HG03469 (cell line): ENCODE measurements around the gene GARNL3.

Source experiments
- ATAC-seq: cut with Tn5 transposase; IDR thresholded peaks from one replicate; pipeline ENCODE4 v1.9.1; 2021; ENCODE audit warnings: mild to moderate bottlenecking, moderate library complexity, moderate number of reproducible peaks; ENCODE audit not compliant: unreplicated experiment

Gene GARNL3

DNA sequence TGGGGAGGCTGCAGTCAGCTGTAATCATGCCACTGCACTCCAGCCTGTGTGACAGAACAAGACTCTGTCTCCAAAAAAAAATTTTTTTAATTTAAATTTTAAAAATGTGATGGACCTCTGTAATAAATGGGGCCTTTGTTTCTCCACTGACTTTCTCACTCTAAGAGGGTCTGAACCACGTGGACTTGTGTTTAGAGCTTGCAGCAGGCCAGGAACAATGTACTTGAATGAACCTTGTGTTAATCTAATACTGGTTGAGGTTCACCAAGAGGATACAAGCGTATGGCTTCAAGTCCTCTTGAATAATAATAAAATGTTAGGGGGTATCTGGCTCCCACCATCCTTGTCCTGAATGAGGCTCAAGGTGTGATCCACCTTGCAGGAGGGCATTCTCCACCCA lies 118.0 kb downstream of the GARNL3 start:
- ATAC-seq = no peak

DNA sequence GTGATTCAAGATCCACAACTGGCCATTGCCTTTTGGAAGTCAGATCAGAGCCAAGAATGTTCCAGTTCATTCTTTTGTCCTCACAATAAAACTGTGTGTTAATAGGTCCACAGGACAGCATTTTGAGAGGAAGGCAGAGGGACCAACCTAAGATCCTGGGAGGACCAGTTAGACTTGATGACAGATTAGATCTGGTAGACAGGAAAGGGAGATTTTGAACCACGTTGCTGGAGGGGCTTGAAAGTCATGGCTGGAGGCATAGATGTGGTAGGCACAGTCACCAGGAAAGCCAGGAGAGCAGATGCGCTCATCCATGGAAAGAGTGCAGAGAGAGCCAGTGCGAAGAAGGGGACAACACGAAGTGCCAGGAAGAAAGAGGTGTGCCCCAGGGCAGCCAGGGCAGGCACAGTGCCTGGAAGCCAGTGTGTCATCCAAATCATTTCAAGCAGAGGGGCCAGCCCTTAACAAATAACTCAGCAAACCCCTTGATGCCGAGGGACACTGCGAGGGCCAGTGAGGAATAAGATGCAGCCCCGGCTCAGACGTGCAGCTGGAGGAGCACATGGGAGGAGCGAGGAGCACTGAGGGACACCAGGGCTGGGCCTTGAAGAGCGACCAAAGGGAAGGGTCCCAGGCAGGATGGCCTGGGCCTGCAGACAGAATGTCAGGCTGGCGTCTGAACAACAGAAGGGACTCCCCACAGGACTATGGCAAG lies 119.6 kb downstream of the GARNL3 start:
- no peak for ATAC-seq

DNA sequence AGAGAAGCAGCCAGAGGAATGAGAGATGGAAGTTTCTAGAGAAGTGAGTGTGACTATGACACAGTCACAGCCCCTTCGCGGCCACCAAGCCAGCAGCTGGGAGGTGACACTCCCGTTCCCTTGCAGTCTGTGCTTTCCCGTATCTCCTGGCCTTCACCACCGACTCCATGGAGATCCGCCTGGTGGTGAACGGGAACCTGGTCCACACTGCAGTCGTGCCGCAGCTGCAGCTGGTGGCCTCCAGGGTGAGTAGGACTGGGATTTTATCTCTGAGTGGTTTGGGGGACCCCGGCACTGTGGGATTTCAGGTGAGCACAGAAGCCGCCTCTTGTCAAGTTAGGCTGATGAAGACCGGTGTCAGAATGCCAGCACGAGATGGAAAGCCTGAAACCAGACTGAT lies 120.3 kb downstream of the GARNL3 start:
- ATAC-seq = no peak

DNA sequence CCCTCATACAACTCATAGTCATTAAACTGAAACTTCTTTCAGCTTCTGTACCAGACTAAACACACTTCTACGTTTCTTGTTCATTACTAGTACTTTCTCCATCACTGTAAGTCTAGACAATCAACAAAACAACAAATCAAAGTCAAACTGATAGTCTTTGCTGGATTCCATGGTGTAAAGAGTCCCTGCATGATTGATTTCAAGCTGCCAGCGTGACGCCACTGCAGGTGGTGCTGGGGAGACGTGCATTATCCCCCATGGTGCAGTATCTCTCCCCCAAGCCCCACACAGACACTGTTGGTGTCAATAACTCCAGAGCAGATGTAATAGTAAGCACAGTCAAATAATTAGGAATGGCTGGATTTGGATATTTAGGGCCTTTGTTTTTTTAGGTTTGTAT lies 121.7 kb downstream of the GARNL3 start:
- no peak for ATAC-seq

DNA sequence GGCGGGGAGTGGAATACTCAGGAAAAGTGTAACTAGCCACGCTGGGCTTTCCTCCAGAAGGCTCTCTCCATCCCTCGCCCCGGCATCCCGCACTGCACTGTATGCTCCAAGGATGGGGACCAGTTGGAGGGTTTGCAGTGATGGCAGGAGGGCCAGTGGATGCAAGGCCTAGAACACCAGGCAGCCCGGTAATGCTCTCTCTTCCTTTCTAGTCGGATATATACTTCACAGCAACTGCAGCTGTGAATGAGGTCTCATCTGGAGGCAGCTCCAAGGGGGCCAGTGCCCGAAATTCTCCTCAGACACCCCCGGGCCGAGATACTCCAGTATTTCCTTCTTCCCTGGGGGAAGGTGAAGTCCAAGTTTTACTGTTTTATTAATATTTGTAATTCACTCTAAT lies 122.4 kb downstream of the GARNL3 start:
- ATAC-seq = no peak

DNA sequence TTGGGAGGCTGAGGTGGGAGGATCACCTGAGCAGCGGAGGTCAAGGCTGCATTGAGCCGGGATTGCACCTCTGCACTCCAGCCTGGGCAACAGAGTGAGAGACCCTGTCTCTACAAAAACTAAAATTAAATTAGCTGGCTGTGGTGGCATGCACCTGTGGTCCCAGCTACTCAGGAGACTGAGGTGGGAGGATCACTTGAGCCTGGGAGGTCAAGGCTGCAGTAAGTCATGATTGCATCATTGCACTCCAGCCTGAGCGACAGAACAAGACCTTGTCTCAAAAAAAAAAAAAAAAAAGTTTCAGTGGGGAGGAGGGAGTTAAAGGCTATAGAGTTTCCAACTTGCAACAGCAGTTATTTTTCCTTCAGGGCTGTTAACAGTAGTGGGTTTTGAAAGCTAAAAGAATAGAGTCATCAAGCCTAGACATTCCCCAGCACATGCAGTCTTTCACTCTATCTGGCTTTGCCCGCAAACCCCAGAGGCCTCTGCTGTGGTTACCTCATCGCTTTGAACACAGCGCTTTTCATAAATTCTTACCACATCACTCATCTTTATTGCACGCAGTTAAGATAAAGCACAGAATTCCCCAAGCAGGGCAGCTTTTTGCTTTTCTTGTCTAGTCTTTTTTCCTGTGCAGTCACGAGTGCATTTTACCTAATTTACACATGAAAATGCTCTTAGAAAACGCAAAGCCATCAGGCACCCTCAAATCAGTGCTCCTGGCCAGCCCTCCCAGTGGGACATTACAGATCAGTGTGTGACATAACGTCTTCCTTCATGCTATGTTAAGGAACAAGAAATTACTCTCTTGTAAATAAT lies 123.7 kb downstream of the GARNL3 start:
- ATAC-seq = peak; percentile 56

DNA sequence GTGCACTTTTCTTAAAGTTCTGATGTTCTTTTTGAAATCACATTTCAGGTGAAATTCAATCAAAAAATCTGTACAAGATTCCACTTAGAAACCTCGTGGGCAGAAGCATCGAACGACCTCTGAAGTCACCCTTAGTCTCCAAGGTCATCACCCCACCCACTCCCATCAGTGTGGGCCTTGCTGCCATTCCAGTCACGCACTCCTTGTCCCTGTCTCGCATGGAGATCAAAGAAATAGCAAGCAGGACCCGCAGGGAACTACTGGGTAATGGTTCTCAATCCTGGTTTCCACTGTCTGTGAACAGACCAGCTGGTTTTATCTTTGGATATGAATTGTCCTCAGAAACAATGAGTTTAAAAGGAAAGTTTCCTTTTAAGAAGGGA lies 124.3 kb downstream of the GARNL3 start:
- no peak for ATAC-seq

DNA sequence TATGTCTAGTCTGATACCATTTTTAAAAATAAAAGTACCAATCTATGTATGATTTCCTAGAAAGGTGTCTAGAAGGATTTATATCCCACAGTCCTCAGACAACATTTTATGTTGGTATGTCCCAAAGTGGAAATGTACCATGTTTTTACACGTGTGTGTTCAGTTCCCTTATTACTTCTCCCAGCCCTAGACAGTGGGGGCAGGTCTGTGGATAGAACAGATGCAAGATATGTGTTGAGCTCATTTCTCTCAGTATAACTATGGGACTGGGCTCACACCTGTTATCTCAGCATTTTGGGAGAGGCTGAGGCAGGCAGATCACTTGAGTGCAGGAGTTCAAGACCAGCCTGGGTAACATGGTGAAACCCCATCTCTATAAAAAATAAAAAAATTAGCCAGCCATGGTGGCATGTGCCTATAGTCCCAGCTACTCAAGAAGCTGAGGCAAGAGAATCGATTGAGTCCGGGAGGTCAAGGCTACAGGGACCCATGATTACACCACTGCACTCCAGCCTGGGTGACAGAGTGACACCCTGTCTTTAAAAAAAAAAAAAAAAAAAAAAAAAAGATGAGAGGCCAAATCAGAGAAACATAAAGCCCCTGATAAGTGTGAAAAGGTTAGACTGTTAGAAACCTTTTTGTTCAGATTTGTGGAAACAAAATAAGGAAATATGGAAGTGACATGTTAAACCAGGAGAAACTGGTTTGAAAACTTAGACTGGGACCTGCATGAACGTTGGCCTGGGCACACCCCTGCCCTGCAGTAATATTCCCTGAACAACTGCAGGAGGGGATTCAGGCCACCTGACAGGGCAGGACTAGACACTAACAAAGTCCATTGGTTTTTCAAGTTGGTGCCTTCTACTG lies 125.0 kb downstream of the GARNL3 start:
- ATAC-seq = no peak

DNA sequence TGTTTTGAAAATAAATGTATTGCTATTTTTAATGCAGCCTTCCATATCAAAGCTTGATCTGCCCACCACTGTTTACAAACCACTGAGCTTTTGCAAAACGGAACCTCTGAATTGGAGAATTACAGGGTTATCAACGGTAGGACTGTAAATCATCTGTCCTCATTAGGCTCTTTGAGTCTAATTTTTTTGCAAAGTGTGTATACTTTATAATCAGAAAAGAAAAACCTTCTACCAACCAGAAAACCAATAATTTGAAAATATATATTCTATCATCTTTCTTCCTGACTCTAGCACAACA lies 125.6 kb downstream of the GARNL3 start:
- ATAC-seq = no peak

DNA sequence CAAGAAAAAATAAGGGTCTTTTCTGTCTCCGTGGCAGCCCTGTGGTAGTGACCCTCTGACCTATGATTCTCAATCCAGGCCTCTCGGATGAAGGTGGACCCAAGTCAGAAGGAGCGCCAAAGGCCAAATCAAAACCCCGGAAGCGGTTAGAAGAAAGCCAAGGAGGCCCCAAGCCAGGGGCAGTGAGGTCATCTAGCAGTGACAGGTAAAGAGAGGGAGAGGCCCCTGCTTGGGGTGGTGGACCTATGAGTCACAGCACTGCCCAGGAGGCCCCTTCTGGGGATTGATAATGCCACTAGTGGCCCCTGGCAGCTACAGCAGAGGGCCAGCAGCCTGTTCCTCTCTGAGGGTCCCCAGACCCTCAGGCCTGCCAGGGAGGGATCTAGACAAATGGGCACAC lies 126.0 kb downstream of the GARNL3 start:
- ATAC-seq = no peak

DNA sequence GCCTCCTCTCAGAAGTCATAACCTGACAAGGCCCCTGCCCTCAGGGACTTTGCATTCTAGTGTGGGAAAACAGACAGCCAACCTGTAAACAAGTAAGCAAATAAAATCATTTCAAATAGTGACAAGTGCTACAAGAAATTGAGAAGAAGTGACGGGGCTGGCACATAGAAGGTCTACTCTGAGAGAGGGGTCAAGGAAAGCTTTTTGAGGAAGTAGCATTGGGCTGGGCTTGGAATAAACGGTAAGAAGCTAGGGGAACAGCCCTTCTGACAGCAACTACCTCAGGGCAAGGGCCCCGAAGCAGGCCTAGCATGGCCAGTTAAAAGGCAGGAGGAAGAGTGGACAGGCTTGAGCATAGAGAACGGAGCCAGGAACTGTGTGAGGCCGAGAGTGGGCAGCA lies 127.6 kb downstream of the GARNL3 start:
- no peak for ATAC-seq

DNA sequence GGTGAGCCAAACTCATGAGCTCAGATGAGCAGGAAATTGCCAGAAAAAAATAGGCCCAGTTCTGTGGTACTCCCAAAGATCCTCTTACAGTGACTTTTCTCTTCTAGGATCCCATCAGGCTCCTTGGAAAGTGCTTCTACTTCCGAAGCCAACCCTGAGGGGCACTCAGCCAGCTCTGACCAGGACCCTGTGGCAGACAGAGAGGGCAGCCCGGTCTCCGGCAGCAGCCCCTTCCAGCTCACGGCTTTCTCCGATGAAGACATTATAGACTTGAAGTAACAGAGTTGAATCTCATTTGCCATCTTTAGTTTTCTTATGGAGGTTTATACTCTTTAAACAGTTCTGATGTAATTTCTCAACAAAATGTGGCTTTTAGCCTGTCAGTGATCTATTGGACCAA lies 128.4 kb downstream of the GARNL3 start:
- ATAC-seq = no peak

DNA sequence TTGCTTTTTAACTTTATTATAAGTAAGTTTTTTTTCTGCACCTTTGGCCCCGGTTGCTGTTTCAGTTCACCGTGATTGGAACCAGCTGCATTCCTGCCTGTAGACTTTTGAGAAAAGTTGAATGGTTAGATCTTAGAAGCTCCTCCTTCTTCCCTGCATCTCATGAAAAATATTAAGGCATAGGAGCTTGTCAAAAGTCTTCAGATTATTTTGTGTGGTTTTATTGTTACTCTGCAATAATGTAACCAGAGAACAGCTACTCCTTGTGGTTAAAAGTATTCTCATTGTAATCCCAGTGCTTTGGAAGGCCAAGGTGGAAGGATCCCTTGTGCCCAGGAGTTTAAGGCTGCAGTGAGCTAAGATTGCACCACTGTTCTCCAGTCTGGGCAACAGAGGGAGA lies 129.1 kb downstream of the GARNL3 start:
- no peak for ATAC-seq

DNA sequence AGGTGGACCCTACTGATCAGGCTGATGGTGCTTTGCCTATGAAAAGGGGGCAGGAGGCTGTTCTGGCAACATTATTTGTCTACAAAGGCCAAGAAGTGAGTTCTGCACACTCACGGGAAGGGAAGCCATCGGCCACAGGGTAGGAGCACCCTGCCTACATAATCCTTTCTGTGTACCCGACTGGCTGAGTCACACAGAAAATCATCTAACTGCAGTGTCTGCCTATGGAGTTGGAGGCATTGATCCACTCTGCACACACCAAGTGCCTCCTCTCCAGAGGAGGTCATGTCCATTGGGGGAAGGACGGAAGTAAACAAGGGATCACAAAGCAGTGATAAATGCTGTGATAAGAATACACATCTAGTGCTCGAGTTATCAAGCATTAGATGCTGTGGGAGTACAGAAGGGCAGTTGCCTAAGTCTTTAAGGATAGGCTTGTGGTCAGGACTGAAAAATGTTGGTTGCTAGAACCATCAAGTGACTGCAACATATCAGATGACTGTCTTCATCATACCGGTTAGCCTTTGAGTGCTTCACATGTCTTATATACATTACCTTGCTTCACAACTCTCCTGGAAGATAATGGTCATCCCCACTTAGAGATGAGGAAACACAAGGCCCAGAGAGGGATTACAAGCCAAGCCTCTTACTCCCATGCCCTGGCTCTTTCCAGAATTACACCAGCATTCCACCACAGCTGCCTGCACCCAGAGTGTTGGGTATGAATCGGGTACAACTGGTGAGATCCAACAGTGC lies 131.1 kb downstream of the GARNL3 start:
- no peak for ATAC-seq

DNA sequence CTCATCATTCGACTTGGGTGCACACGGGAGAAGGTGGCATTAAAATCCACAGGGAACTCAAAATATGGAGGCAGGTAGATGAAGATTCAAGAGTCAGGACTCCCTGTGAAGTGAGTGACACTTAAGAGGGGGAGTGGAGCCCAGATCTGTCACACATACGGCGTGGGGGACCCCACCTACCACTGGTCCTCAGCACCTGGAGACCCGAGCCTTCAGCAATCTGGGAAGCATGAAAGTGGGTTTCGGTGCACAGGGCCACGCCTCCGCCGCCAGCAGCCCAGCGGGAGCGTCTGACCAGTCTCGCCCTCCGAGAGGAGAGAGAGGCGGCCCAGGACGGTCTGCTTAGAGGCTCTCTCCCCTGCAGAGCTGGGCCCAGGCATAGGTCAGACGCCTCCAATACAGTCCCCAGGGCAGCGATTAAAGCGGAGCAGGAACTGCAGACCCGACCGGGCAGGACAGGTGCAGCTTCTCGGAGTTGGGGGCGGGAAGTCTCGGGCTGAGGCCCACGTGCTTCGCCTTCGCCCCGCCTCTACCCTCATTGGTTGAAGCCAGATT lies 131.8 kb downstream of the GARNL3 start:
- ATAC-seq = peak; percentile 2

DNA sequence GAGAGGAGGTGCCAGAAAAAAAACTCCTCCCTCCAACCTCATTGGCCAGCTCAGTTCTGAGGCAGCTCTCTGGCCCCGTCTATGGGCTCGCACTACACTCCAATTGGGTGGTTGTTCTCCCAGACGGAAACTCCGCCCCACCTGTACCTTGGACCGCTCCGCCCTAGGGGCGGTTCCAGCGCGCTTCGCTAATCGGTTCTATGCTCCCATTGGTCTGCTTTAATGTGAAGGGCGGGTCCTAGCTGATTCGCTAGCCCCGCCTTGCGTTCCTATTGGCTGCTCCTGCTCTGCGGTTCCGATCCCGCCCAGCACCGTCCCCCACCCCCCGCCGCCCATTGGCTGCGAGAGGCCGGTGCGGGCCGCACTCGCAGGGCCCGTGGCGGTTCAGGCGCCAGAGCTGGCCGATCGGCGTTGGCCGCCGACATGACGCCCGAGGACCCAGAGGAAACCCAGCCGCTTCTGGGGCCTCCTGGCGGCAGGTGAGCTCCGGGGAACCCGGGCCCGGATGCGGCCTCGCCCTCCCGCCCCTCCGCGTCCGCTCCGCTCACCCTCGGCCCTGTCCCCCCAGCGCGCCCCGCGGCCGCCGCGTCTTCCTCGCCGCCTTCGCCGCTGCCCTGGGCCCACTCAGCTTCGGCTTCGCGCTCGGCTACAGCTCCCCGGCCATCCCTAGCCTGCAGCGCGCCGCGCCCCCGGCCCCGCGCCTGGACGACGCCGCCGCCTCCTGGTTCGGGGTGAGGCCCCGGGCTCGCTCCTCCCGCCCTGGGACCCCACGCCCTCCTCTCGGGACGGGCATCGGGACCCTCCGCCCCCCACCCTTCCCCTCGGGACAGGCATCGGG lies 132.5 kb downstream of the GARNL3 start, which contains the start of gene SLC2A8:
Gene SLC2A8, plus strand, starts transcription at position 362 of the 838 bp plus-strand sequence. Its CDS starts 62 bp downstream, at position 424.
- ATAC-seq = peak; percentile 85

DNA sequence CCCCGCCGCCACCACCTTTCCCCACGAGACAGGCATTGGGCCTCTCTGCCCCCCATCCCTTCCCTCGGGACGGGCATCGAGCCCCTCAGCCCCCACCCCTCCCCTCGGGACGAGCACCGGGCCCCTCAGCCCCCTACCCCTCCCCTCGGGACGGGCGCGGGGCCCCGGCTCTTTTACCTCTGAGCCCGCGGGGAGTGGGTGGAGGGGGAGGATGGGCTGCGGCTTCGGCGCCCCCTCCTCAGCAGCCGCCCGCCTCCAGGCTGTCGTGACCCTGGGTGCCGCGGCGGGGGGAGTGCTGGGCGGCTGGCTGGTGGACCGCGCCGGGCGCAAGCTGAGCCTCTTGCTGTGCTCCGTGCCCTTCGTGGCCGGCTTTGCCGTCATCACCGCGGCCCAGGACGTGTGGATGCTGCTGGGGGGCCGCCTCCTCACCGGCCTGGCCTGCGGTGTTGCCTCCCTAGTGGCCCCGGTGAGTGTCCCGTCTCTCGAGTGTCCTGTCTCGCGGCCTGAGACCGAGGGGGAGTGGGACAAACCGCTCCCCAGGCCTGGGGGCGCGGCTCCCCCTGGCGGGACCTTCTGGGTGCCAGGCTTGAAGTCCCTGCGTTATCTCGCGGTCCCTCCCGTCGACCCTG lies 133.2 kb downstream of the GARNL3 start:
- ATAC-seq = no peak

DNA sequence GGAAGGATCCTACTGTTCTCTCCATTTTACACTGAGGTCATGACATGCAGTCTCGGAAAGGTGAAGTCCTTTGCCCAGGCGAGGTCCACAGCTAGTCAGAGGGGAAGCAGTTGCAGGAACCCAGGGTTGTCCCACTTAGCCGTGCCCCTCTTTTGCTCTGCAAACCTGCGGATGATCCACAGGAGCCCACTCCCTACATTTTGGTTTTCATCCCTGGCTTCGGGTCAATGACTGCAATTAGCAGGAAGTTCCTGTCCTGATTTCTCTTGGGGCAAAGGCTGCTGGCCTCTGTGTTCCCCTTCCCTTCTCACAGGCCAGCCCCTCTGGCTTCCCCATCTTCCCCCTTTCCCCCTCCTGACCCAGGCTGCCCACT lies 133.7 kb downstream of the GARNL3 start:
- ATAC-seq = no peak

DNA sequence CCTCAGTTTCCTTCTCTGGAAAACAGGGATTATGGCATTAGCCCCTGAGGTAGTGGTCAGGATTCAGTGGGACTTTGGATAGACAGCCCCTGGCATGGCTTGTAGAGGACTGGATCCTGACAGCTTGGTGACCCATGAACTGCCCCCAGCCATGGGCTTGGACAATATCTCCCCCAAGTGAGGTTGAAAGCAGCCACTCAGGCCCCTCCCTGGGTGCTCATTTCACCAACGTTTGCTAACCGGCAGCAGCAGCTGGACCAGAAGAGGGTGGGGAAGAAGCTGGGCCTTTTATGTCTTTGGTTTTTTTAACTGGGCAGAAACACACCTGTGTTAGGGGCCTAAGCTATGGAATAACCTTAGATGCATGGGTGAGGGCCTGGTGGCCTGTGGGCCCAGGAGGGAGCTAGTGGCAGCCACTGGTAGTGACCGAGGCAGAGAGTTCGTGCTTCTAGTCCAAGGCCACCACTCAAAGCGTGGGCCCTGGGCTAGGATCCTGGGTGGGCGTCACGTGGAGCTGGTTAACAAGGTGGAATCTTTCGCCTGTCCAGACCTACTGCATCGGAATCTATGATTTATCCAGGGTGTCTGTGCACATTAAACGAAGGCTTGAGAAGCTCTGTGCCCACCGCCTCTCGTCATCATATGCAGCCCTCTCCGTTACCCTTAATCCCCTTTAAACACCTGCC lies 134.3 kb downstream of the GARNL3 start:
- ATAC-seq = no peak
